ENCODE results near the gene SYNJ2BP. TPM values are rescaled to one million over a fixed set of nuclear protein-coding genes. Genes with fewer than 3 reads are reported as not detected.

Gene SYNJ2BP
- total and polyA plus RNA-seq, 4 donors: 8.8 to 27.1 (median 17.2) TPM

DNA sequence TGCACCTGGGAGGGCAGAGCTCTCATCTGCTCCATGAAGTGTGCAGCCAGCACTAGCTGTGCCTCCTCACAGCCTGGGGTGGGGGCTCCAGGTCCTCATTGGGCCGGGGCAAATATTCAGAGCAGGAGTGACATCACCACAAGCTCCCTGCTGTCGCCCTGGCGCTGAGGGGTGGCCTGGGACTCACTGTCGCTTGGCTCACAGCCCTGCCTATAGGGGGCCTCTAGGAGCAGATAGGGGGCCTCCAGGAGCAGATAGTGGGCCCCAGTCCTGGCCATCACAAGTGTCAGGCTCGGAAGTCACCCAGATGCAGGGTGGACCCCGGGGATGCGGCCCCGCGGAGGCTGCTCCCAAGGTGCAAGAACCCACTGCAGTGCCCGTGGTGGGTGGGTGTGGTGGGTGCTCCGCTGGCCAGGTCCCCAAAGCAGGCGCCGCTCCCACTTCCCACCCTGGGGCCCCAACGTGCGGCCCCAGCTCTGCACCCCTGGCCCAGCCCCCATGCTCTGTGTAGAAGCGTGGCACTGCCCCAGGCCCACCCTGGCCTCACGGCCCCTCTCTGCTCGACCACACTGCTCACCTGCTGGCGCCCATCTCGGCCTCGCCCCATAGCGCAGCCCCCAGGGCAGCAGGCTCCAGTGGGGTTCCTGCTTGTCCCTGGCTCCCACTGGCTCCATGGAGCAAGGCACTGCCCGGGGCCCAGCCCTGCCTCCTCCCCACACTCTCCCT lies 18.0 kb downstream of the SYNJ2BP start:
- H3K4me1 ChIP-seq (ENCODE audit: control insufficient read depth in 4 of 4, insufficient read depth in 4 of 4, low read length in 3 of 4): peaks cover 0 to 2% (median under 1%) of the 10 kb centered on the region in 4 donors
- H3K27me3 ChIP-seq (ENCODE audit: control insufficient read depth in 4 of 4, insufficient read depth in 4 of 4, low read length in 3 of 4): no peaks in the 10 kb centered on the region
- no peaks in the 10 kb centered on the region for H3K9me3 ChIP-seq (ENCODE audit: control insufficient read depth in 4 of 4, low read length in 3 of 4)
- H3K4me3 ChIP-seq (ENCODE audit: low read depth in 1 of 3, low read length in 3 of 3): no peak overlapping the region
- no peak overlapping the region for H3K27ac ChIP-seq (ENCODE audit: low read depth in 1 of 2, low read length in 2 of 2)
- no peak overlapping the region for H3K9ac ChIP-seq (ENCODE audit: low read depth in 1 of 2, low read length in 2 of 2)
- DNase-seq (ENCODE audit: low spot score): no peak
- TF ChIP-seq HNF4A (conservative IDR thresholded peaks at IDR 0.05) (no peak), YY1 (IDR thresholded peaks at IDR 0.05) (no peak), NR2F2 (IDR thresholded peaks at IDR 0.05) (no peak), TAF1 (conservative IDR thresholded peaks at IDR 0.05) (no peak), HNF4G (IDR thresholded peaks at IDR 0.05) (no peak), MAX (IDR thresholded peaks at IDR 0.05) (no peak), RXRA (IDR thresholded peaks at IDR 0.05) (no peak), EGR1 (IDR thresholded peaks at IDR 0.05; ENCODE audit: low read depth in 2 of 2) (no peak), FOXA1 (IDR thresholded peaks at IDR 0.05) (no peak), RAD21 (IDR thresholded peaks at IDR 0.05) (no peak), JUND (IDR thresholded peaks at IDR 0.05) (no peak), CTCF (IDR thresholded peaks at IDR 0.05; ENCODE audit: low read depth, low read length, missing input control) (no peak), ZBTB33 (IDR thresholded peaks at IDR 0.05) (no peak)
- TF ChIP-seq, protein P1, sequence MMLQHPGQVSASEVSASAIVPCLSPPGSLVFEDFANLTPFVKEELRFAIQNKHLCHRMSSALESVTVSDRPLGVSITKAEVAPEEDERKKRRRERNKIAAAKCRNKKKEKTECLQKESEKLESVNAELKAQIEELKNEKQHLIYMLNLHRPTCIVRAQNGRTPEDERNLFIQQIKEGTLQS (IDR thresholded peaks at IDR 0.05): no peak
- TF ChIP-seq, protein P2, sequence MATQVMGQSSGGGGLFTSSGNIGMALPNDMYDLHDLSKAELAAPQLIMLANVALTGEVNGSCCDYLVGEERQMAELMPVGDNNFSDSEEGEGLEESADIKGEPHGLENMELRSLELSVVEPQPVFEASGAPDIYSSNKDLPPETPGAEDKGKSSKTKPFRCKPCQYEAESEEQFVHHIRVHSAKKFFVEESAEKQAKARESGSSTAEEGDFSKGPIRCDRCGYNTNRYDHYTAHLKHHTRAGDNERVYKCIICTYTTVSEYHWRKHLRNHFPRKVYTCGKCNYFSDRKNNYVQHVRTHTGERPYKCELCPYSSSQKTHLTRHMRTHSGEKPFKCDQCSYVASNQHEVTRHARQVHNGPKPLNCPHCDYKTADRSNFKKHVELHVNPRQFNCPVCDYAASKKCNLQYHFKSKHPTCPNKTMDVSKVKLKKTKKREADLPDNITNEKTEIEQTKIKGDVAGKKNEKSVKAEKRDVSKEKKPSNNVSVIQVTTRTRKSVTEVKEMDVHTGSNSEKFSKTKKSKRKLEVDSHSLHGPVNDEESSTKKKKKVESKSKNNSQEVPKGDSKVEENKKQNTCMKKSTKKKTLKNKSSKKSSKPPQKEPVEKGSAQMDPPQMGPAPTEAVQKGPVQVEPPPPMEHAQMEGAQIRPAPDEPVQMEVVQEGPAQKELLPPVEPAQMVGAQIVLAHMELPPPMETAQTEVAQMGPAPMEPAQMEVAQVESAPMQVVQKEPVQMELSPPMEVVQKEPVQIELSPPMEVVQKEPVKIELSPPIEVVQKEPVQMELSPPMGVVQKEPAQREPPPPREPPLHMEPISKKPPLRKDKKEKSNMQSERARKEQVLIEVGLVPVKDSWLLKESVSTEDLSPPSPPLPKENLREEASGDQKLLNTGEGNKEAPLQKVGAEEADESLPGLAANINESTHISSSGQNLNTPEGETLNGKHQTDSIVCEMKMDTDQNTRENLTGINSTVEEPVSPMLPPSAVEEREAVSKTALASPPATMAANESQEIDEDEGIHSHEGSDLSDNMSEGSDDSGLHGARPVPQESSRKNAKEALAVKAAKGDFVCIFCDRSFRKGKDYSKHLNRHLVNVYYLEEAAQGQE (IDR thresholded peaks at IDR 0.05): no peak
- peaks cover 0 to 2% (median under 1%) of the 10 kb centered on the region in 4 donors for H3K36me3 ChIP-seq (ENCODE audit: control insufficient read depth in 4 of 4, insufficient read depth in 3 of 4, low read depth in 1 of 4, low read length in 3 of 4)
- WGBS: 98% methylated on average over 23 of the region's 23 CpGs

Data from liver (tissue), 9 donors.